ENCODE measurements around the gene MED28.
A peak's percentile ranks its signal among the peaks of the same experiment; 100 is the strongest.
"Not testable (repeated sequence)": the region's sequence is repeated elsewhere in the genome, so short reads cannot be mapped to it uniquely, and the experiment has no call there.

Gene MED28

DNA sequence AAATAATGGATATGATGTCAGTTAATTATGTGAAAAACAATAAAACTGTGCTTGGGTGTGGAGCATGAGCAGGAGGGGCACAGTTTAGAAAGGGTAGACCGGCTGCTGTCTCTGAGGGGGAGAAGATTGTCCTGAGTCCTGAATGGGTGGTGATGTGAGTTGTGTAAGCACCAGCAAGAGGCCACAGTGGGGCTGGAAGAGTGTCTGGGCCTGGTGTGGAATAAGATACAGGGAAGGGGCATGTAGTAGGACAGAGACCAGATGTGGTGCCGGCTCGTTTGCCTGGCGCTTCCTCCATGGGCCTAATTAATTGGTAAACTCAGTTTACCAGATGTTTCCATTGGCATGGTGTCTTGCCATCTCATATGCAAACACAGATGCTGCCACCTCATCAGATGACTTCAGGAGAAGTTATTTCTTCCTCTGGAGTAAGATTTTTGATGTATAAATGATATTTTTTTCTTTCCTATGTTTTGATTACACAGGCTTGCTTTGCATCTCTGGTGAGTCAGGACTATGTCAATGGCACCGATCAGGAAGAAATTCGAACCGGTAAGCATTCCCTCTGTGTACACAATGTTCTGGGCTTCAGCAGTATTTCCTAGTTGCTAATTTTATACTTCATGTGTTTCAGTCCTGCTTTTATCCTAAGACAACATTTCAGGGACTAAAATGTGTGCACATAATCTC lies 5.1 kb downstream of the MED28 start:
- no peak for DNase-seq

DNA sequence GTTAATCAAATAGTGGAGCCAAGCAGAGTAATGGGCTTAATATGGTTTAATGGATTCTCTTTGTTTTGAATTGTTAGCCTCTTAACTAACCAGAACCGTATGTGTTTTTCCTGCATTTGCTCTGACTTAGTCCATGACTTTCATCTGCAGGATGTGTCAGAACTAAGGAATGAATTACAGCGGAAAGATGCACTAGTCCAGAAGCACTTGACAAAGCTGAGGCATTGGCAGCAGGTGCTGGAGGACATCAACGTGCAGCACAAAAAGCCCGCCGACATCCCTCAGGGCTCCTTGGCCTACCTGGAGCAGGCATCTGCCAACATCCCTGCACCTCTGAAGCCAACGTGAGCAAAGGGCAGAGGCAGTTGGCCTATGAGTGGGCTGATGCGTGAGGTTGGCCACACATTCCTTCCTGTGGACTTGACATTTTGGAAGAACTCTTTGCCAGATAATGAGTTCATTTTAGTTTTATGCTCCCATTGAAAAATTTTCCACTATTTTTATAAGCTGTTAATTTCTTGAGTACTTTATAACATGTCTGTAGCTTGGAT lies 9.1 kb downstream of the MED28 start:
- DNase-seq: no peak

DNA sequence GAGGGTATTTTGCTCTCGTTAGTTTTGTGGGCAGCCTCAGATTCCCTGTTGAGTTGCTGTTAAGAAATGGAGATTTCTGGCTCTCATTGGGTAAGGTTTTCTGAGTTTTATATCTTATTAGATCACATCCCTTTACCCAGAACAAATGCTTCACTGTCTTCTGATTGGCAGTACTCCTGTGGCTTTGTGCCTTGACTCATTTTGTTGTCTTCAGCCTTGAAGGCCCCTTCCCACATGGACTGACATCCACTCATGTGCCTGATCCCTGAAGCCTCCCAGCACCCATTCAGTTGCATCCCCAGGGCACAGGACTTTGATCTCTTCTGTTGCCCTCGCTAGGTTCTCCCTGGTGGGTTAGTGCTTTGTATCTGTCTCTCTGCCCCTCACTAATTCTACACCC lies 10.4 kb downstream of the MED28 start:
- no peak for DNase-seq

DNA sequence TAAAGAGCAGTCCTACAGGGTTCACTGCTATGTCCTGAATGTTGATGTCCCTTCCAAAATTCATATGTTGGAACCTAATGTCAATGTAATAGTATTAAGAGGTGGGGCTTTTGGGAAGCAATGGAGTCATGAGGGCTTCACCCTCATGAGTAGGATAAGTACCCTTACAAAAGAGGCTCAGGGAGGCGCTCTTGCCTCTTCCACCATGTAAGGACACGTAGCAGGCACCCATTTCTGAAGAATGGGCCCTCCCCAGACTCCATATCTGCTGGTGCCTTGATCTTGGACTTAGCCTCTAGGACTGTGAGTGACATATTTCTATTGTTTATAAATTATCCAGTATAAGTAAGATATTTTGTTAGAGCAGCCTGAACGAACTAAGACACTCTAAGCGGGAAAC lies 15.8 kb downstream of the MED28 start:
- no peak for DNase-seq

DNA sequence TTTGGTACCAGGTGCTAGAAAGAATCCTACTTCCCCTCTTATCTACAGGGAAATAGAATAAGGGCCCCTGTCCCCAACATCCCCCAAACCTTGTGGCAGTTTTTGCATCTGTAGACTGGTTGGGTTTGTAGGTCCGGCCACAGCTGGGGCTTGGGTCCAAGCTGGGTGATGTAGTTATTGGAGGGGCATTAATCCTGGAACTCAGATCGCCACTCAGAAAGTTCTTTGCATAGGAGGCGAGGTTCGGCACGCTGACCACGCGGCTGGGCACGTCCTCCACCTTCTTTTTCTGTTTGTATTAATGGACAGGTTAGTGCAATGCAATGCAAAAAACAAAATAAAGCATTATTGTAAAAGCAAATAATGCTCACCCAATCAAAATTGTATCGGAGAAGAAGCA lies 19.2 kb downstream of the MED28 start:
- DNase-seq: no peak

DNA sequence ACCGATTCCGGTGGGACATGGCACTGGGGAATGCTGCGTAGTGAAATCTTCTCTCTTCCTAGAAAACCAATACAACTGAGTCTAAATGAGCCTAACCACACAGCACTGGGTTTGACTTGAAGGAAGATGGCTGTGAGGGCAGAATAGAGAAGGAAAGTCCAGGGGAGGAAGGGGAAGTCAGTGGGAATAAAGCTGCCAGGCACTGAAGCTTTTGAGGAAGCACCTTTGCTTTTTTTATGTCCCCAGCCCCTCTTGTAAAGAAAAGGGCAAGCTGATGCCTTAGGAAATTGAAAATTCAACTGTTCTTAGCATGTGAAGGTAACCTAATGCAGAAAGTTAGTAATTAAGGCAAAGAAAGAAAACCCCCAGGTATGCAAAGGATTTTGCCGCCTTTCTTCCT lies 20.6 kb downstream of the MED28 start:
- DNase-seq: no peak

DNA sequence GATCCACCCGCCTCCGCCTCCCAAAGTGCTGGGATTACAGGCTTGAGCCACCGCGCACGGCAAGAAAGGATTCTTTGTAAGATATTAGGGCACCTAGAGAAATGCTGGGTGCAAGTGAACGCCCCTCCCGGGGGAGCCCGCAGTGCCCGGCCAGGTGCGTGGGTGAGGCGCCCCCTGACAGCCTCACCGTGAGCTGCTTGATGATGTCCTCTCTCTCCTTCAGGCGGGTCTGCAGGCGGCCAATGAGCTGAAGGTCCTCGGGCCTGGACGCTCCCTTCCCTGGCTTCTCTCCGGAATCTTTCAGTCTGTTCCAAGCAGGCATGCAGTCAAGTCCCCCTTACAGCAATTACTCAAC lies 21.9 kb downstream of the MED28 start:
- DNase-seq: no peak

DNA sequence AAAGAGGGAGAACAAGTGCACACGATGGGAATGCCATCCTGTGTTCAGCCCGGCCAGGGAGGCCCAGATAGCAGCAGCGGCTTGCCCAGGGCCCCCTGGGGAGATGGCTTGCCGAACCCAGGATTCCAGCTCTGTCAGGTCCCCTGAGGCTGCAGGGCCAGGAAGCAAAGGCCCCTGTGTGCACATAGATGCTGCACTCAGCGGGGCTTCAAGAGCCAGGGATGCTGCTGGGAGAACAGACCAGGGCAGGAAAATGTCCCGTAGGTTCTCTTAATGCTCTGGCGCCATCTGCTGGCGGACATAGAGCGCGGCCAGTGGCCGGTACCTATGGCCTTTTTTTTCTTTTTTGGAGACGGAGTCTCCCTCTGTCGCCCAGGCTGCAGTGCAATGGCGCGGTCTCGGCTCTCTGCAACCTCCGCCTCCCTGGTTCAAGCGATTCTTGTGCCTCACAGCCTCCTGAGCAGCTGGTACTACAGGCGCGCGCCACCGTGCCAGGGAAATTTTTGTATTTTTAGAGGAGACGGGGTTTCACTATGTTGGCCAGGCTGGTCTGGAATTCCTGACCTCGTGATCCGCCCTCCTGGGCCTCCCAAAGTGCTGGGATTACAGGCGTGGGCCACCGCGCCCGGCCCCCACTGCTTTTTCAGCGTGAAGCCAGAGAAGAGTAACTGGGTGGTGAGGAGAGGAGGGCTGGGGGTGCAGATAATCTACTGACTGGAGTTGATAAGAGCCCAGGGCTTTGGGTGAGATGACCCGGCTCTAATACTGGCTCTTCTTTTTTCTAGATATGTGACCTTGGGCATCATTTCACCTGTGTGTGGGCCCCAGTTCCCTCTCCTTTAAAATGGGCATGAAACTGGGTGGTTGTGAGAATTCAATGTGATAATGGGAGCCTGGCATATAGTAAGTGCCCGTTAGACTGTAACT lies 22.5 kb downstream of the MED28 start:
- DNase-seq: peak; percentile 58

DNA sequence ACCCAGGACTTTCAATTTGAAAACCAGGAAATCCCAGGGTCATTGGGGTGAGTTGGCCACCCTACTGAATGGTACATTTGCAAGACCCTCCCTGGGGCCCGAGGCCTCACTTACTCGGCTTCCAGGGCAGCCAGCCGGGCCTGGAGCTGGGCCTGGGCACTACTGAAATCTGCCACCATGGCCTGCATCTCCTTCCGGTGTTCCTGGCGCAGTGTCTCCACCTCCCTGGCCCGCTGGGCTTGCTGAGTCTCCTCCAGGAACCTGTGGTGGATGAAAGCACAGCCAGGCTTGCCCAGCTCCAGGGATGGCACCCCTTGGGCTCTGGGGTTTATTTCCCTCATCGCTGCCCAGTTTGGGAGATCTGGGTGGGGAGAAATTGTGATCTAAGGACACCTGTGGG lies 24.7 kb downstream of the MED28 start:
- no peak for DNase-seq

DNA sequence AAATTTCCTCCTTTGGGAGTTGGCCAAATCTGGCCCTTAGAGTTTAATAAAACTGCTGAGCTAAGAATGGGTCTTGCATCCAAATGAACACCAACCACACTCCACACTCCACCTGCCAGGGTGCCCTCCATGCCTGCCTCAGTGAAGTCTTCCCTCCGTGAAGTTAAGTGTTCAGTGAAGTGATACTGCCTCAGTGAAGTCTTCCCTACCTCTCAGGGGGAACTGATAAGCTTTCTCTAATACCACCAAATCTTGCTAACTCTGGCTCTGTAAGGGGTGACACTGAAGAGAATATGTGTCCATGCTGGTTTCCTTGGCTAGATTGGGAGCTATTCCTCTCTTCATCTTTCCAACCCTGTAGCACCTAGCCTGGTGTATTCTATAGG lies 27.9 kb downstream of the MED28 start:
- no peak for DNase-seq

DNA sequence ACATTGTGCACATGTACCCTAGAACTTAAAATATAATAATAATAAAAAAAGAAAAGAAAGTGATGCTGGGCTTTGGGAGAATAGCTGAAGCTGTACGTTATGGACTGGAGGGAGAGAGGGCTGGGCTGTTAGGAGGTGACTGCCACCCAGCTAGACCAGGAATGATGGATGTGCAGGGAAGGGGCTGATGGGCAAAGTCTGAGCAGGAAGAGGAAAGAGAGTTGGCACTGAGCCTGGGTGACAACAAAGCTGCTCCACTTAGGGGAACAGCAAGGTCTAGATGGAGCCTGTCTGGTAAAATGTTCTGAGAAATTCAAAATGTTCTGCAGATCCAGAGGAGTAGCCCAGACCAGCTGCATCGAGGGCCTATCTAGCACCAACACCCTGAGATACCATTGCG lies 32.3 kb downstream of the MED28 start:
- DNase-seq: no peak

DNA sequence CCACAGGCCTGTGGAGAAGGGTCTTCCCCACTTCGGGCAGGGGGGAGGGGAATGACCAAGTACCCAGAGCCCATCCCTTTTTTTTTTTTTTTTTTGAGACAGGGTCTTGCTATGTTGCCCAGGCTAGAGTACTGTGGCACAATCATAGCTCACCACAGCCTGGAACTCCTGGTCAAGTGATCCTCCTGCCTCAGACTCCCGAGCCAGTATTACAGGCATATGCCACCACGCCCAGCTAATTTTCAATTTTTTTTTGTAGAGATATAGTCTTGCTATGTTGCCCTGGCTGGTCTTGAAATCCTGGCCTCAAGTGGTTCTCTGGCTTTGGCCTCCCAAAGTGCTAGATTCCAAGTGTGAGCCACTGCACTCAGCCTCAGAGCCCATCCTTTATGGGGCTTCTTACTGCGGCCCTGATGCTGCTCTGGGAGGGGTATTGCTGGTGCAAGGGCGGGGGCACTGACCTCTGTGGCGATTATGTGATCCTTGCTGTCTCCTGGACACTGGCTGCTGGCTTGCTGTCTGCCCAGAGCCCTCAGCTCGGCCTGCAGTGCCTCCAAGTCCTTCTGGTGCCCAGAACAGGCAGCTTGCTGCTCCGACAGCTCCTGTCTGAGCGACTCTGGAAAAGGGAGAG lies 32.9 kb downstream of the MED28 start:
- DNase-seq: no peak

DNA sequence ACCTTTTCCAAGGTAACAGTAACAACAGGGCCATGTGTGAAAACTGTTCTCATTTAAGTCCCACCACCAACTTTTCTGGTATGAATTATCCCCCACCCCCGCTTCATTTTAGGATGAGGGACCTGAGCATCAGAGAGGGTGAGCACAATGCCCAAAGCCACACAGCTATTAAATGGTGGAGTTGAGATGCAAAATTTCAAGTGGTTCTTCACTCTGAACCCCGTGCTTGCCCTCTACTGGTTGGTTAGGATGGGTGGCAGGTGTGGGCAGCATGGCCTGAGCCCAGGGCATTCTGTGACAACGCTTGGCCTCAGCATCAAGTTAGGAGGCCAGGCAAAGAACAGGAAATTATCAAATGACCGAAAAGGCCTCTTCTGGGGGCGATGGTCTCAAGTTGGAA lies 33.5 kb downstream of the MED28 start:
- no peak for DNase-seq

DNA sequence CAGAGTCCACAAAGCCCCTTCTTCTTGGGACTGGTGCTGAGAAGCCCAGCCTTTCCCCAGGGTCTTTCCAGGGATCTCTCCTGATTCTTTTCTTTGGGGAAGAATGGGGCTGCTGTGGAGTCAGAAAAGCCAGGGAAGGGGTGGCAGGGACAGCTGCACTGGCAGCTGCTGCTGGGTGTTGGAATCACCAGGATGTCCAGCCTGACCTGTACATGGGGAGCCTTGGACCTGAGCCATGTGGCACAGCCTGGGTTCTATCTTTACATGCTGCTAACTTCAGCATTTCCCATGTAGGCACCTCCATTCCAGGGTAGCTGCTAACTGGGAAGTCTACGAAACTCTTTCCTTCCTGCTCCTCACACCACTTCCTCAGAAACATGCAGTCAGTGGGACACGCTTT lies 36.0 kb downstream of the MED28 start:
- no peak for DNase-seq

DNA sequence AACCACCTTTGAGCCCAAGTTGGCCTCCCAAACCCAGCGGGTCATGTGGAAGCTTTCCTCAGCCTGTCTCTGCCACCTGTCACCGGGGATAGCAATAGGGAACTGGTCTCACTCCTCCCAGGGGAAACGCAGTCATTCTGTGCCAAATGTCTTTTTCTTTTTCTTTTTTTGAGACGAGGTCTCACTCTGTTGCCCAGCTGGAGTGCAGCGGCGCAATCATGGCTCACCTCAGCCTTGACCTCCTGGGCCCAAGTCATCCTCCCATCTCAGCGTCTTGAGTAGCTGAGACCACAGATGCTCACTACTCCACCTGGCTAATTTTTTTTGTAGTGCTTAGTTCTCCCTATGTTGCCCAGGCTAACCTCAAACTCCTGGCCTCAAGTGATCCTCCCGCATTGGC lies 40.3 kb downstream of the MED28 start:
- no peak for DNase-seq

DNA sequence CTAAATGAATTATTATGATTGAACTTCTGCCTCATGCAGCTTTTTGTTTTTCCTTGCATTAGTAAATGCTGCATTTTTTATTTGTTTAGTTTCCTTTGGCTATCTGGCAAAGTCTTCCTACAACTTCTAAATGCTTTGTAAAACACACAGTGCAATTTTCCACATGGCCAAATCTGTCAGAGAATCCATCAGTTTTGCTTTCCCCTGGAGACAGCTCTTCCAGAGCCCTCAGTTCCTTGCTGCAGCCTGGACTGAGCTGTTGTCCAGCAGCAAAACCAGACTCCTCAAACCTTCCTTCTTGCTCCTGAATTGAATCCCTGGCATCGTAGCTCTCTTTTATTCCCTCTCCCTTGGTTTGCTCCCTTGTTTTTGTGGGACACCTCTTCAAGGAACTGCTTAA lies 42.6 kb downstream of the MED28 start:
- no peak for DNase-seq

DNA sequence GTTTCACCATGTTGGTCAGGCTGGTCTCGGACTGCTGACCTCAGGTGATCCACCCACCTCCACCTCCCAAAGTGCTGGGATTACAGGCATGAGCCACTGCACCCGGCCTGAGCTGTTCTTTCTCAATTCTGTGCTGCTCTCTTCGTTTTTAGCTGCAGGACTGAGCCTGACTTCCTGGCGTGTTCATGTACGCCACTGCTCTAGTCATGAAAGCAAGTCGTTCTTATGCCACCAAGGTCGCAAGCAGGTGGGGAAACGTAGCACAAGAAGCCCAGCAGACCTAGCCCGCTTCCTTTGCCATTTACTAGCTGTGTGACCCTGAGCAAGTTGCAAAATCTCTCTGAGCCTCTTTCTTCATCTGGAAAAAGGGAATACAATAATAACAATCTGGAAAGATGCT lies 43.4 kb downstream of the MED28 start:
- no peak for DNase-seq

DNA sequence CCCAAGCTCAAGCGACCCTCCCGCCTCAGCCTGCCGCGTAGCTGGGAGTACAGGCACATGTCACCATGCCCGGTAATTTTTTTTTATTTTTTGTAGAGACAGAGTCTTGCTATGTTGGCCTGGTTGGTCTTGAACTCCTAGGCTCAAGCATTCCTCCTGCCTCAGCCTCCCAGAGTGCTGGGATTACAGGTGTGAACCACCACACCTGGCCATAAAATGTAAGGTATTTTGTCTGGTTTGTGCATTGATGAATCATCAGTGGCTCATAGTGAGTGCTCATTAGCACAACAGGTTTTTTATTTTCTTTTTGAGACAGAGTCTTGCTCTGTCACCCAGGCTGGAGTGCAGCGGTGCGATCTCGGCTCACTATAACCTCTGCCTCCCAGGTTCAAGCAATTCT lies 44.8 kb downstream of the MED28 start:
- DNase-seq: not testable (repeated sequence)

DNA sequence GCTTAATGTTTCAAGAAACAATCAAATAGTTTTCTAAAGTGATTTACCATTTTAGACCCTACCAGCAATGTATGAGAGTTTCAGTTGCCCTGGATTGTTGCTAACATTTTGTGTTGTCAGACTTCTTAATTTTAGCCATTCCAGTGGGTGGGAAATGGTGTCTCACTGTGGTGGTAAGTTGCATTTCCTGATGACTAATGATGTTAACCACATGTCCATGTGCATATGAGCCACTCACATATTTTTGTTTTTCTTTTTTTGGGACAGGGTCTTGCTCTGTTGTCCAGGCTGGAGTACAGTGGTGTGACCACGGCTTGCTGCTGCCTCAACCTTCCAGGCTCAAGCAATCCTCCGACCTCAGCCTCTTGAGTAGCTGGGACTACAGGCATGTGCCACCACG lies 48.3 kb downstream of the MED28 start:
- no peak for DNase-seq

DNA sequence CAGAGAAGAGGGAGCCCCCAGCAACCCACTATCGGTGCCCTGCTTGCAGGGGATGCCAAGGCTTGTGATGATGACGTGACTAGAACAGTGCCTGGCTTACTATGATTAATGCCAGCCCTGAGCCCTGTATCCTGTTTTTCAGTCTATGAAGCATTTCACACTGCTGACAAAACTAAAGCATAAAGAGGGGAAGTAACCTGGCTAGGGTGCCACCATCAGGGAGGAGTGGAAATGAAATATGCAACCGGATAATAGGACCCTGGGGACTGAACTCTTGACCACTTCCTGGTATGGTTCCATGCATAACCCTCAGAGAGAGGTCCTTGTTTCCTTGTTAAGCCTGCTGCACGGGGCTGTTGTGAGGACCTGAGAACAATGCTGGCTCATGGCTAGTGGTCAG lies 50.3 kb downstream of the MED28 start:
- DNase-seq: no peak

DNA sequence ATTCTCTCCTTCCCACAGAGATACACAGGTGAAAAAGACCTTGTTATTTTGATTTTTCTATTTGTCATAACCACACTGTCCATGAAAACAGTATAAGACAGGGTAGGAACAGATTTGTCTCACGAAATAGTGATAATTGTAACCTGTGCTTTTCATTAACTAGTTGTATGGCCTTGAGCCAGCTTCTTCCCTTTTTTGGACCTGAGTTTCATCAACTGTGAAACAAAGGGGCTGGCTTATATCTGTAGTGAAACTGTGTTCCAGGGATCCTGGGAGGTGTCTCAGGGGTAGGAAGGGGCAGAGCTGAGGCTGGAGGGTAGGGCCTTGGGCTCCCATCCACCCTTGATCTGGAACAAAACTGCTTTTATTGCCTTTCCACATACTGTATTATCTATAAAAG lies 50.9 kb downstream of the MED28 start:
- DNase-seq: no peak

DNA sequence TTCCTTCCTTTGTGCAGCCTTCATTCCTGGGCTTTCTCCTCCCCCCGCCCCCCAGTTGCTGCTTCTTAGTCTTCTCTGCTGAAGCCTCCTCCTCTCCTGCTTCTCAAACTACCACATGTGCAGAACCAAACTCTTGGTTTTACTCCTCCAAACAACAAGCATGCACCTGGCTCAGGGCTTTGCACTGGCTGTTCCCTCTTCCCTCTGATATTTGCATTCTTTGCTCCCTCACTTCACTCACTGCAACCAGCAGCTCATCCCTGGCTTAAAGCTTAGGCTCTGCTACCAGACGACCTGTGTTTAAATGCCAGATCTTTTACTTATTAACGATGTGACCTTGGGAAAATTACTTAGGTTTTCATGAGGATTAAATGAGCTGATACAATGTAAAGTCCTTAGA lies 51.4 kb downstream of the MED28 start:
- no peak for DNase-seq

DNA sequence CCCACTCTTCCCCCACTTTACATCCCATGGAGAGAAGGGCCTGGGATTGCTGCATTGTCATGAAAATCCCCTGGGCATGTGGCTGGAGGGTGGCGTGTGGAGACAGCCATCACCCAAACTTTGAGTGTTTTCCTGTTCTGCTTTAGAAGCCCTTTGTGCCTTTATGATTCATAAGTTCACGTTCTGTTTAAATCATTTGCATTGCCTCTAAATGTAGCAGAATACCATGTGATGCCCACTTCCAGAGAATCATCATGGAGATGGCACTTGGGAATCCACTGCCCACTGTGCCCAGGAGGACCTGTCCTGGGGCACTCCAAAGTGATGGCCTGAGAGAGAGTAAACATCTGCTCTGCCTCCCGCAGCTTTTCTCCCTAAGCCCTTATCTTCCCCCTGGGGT lies 52.8 kb downstream of the MED28 start:
- no peak for DNase-seq

DNA sequence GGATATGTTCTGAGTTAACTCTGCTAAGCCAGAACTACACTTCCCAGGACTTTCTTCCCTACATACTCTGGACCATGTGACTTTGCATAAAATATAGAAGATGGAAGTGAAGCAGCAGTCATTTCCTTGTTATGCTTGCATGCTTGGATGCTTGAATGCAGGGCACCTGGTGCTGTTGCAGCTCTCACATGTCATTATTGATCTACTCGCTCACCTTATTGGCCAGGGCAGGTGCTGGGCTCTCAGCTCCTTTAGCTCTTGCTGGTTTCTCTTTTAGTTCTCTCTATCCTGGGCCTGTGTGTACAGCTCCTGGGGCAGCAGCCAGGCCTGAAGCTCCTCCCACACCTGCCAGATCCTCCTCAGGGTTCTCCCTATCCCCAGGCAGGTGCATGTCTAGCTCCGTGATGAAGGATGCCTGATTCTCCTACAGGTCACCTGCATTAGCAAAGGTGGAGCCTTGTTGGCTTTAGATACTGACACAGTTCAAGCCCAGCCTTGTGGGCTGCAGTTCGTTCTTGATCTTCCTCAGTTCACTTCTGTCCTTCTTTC lies 53.3 kb downstream of the MED28 start:
- no peak for DNase-seq

All from left hindlimb (tissue), 1 donor.